GM18526 (cell line): Measurements from ENCODE around the gene ARL5B.

ENCODE experiments used
- POLR2A ChIP-seq: IDR thresholded peaks from 3 replicates; pipeline ENCODE4 v1.6.1; 2011; ENCODE audit not compliant: insufficient read length; ENCODE audit errors: extremely low read depth

The ARL5B gene

DNA sequence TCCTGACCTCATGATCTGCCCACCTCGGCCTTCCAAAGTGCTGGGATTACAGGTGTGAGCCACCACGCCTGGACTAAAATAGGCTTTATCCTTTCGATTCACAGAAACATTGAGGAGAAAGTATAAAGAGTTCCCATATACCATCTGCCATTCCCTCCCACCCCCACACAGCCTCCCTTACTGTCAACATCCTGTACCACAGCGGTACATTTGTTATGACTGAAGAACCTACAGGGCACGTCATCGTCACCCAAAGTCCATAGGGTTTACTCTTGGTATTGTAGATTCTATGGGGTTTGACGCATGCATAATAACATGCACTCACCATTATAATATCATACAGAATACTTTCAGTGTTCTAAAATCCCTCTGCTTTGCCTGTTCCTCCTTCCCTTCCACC, 28.0 kb downstream of the ARL5B start:
- no peak for TF ChIP-seq POLR2A

DNA sequence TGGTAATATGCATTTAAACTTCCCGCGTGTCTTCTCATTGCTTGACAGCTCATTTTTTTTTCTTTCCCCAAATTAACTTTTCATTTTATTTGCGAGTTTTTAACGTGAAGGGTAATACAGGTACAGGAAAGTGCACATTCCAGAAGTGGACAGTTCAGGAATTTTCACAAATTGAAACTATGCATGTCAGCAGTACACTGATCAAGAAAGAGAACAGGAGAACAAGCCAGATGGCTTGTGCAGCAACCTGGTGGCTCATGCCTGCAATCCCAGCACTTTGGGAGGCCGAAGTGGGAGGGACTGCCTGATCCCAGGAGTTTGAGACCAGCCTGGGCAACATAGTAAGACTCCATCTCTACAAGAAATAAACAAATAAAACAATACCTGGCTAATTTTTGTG, 28.5 kb downstream of the ARL5B start:
- no peak for TF ChIP-seq POLR2A

DNA sequence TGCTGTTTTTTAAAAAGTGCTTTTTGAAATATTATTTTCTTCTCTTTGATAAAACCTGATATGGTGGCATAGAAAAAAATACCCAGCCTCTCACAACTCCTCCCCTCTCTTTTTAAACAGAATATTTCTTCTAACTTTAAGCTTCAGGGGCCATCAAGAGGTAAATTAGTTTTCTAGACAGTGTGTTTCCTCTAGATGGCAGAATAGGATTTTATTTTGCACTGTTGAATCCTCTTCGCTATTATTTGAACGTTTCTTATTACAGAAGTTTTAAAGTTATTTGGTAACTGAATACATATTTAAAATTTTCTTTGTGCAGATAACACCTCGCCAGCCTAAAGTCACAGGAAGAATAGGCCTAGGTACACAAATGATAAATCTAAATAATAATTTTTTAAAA, 30.3 kb downstream of the ARL5B start:
- TF ChIP-seq POLR2A, result no peak

DNA sequence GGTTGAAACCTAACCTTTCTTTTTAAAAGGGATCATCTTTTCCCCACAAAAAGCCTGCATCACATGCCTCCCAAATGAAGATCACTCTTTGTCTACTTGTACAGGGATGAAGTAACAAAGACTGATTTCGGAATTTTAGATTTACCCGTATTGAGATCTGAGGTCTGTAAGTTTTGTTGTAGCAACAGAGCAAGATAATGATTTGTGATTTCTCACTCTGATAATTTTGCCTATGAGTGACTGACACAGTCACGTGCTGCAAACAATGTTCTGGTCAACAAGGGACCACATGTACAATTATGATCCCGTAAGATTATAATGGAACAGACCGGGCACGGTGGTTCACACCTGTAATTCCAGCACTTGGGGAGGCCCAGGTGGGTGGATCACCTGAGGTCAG, 31.3 kb downstream of the ARL5B start:
- TF ChIP-seq POLR2A, result no peak

DNA sequence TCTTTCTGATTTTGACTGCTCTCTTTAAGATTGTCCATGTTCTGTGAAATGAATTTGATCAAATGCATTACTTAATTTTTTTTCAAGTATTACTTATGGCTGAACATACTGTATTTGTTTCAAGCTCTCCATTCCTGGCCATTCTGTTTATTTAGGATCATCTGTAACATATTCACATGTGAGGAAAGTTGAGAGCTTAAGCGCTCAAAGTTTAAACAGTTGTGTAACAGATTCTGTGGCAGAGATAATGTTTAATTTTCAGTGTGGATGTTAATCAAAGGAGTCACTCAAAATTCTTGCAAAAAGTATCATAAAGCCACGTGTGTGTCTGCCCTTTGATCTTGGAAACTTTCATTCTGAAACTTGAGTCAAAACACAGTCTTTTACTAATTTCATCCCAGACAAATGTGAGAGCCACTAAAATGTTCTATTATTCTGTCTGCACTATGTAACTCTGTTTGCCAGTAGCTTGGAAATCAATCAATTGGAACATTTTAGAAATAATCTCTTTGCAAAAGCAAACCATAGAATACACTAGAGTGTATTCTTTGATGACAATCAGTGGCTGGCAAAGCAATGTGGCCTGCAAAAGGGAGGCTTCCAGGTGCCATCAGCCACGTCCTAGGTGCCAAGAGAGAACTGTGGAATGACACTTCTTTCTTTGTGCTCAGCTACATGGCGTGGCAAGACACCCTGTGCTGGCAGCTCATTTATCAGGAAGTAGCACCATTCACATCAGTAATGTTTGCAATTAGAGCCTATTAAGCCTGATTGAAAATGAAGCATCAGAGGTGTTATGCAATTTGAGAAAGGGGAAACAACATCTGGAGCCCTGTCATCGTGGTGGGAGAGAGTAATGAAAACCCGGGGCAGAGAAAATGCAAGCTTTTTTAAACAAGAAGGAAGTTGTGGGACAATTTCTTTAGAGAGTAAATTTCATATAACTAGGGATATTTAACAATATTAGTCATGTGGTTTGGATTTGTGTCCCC, 40.9 kb downstream of the ARL5B start:
- no peak for TF ChIP-seq POLR2A

DNA sequence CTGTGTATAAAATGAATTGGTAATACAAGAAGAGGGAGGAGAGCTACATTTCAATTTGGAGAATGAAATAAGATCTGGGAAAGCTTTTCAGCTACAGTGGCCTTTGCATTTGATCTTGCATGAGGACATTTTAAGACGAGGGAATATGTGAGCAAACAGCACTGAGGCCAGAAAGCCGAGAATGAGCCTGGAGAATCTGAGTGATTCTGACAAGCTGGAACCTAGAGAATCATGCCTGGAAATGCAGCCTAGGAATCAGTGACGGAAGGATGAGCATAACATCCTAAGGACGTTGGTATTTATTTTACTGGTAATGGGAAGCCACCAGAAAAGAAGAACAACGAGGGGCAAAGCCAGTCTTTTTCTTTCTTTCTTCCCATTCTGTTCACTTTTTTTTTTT, 44.3 kb downstream of the ARL5B start:
- no peak for TF ChIP-seq POLR2A

GRCh38 chr10:18710201-18710653, 51.0 kb downstream of the ARL5B start:
- TF ChIP-seq POLR2A, result no peak

DNA sequence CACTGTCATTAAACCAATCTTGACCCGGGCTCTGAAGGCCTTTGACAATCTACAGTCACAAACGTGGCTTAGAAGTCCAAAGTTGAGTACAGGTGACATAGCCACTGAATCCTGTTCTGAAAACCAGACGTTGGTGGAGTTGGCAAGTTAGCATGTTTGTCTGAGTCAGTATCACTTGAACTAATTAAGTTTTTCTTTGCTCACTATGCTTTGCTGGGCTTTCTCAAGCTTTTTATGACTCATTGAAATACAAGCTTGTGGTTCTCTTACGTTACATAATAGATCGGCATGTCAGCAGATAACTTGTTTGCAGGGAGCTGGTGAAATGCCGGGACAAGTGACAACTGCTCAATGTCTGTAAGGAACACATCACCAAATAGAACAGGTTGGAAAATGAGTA, 53.8 kb downstream of the ARL5B start:
- no peak for TF ChIP-seq POLR2A

- TF ChIP-seq POLR2A, result no peak
Observed at GRCh38 chr10:18718991-18719390, 59.8 kb downstream of the ARL5B start.

DNA sequence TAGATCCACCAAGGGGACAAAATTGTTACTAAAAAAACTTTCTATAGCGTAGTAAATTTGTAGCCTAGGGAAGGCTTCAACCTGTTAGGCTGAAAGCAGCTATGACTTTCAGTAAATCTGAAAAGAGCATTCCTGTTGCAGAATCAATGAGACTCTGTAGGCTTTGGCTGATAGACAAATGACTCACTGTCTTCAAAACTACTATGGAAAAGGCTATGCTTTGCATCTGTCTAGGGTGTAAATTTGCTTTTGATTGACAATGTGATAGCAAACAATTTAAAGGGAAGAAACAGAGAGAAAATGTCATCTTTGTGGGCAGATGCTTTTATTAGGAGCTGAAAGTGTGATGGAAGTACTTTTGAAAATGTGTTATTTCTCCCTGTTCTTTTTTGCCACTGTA, 60.6 kb downstream of the ARL5B start:
- TF ChIP-seq POLR2A, result no peak

DNA sequence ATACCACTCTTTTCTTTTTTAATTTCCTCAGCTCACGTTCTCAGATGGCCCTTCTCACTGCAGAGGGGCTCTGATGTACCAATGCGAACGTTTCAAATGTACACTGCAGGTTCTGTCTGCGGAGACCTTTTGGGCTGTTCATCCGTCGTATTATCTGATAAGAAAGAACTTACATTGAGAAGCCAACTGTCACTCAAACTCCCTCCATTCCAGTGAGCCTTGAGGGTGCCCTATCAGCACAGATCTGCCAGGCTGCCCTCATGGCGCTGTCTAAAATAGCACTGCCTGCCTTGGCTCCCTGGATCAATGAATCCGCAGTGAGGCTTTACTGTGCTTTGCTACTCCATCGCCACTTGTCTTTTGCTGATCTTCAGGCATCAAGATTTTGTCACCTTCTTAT, 61.8 kb downstream of the ARL5B start:
- no peak for TF ChIP-seq POLR2A

DNA sequence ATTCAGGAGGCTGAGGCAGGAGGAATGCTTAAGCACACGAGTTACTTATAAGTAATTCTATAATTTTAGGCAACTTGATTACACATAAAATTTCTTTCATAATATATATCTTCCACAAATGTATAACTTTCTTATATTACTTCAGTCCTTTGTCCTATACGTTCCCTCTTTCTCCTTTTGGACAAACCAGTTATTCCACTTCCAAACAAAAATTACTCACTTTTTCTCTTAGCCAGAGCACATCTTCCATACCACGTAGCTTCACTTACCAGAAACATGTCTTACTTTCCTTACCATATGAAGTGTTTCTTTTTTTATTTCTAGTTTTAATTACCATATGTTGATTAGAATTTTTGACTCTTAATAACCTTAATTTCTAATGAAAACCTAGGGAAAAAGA, 64.6 kb downstream of the ARL5B start:
- no peak for TF ChIP-seq POLR2A
